GM04504 (cell line): ENCODE measurements around the gene TCF19.
"Not testable (repeated sequence)": the region's sequence is repeated elsewhere in the genome, so short reads cannot be mapped to it uniquely, and the experiment has no call there.

Source experiments
- DNase-seq: peaks from one replicate; pipeline ENCODE4 v3.0.0-alpha.2; 2012; ENCODE audit warnings: low read depth

Gene TCF19

GRCh38 chr6:31183287-31183686 lies 24.9 kb downstream of the TCF19 start:
- DNase-seq, result not testable (repeated sequence)

DNA sequence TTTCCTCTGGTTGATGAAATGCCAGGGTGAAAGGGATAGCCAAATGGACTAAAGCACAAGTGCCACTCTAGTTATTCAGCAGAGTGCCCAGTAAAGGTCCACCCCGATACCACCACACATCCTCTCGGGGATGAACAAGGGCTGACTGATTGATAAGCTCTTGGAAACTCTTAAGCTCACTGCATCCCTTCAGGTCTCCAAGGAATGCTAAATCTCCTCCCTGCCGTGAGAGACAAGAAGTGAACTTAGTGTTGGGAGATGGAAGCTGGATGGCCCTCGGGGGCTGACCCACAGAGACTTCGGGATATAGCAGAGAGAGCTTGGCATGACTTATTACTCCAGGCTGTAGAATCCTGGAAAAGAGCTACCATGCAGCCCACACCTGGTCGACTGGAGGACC lies 25.5 kb downstream of the TCF19 start:
- DNase-seq, result not testable (repeated sequence)

GRCh38 chr6:31185695-31186051 lies 27.3 kb downstream of the TCF19 start:
- DNase-seq, result not testable (repeated sequence)

- DNase-seq, result no peak
These were observed 27.8 kb downstream of the TCF19 start for GRCh38 chr6:31186052-31186734.

DNA sequence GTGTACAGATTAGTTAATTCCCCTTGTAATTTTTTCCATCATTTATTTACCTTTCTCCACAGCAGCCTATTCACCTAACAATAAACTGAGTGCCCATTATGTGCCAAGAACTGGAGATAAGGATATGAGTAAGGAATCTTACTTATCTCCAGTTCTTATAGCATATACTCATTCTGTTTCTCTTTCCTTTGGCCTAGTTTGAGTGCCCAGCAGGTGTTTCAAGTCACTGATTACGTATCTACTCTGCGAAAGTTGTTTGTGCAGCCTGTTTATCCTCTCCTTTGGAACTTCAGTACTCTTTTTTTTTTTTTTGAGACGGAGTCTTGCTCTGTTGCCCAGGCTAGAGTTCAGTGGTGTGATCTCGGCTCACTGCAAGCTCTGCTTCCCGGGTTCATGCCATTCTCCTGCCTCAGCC lies 29.4 kb downstream of the TCF19 start:
- no peak for DNase-seq

DNA sequence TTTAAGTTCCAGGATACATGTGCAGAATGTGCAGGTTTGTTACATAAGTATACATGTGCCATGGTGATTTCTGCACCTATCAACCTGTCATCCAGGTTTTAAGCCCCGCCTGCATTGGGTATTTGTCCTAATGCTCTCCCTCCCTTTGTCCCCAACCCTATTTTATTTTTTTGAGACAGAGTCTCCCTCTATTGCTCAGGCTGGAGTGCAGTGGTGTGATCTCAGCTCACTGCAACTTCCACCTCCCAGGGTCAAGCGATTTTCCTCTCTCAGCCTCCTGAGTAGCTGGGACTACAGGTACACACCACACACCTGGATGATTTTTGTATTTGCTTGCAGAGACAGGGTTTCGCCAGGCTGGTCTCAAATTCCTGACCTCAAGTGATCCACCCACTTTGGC lies 30.8 kb downstream of the TCF19 start:
- not testable (repeated sequence) for DNase-seq

- no peak for DNase-seq
These were observed 32.1 kb downstream of the TCF19 start for GRCh38 chr6:31190488-31190887.

GRCh38 chr6:31192431-31193105 lies 34.2 kb downstream of the TCF19 start:
- peak; percentile 35 for DNase-seq

GRCh38 chr6:31193206-31193605 lies 34.8 kb downstream of the TCF19 start:
- DNase-seq, result no peak

DNA sequence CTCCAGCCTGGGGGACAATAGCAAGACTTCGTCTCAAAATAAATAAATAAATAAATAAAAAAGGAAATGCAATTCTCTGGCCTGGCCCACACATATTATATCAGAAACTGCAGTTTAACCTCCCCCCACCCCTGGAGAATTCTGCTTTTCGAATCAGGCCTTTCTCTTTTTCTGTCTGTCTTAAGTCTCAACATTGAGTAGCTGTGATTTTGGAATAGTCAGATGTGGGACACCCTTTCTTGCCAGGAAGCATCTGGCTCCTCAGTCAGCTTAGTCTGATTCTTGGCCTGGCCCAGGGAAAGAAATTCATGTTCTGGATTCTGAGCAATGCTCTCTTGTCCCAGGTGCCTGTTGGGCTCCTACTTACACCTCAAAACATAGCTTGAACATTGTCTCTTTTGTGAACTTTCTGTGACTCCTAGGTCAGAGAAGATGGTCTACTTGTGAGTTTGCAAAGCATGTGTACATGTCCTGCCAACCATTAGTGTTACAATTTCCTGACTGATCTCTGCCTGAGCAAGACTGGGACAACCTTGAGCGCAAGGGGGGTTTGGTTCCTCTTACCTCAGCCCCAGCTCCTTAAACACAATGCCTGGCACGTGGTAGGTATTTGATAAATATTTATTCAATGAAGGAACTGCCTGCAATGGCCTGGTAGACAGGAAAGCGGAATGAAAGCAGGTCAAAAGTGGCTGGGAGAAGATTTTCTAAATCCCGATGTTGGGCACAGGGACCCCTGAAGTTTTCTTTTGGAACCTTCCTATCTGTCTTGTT lies 35.9 kb downstream of the TCF19 start:
- DNase-seq, result no peak

GRCh38 chr6:31195308-31195979 lies 37.1 kb downstream of the TCF19 start:
- not testable (repeated sequence) for DNase-seq

DNA sequence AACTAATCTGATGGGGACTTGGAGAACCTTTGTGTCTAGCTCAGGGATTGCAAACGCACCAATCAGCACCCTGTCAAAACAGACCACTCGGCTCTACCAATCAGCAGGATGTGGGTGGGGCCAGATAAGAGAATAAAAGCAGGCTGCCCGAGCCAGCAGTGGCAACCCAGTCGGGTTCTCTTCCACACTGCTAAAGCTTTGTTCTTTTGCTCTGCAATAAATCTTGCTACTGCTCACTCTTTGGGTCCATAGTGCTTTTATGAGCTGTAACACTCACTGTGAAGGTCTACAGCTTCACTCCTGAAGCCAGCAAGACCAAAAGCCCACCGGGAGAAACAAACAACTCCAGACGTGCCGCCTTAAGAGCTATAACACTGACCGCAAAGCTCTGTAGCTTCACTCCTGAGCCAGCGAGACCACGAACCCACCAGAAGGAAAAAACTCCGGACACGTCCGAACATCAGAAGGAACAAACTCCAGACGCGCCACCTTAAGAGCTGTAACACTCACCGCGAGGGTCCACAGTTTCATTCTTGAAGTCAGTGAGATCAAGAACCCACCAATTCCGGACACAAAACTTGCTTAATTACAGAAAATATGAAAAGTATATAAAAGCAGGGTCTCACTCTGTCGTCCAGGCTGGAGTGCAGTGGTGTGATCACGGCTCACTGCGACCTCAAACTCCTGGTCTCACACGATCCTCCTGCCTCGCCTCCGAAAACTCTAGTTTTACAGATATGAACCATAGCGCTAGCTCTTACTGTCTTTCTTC lies 38.0 kb downstream of the TCF19 start:
- not testable (repeated sequence) for DNase-seq

GRCh38 chr6:31197559-31198305 lies 39.3 kb downstream of the TCF19 start:
- DNase-seq, result peak; percentile 59

GRCh38 chr6:31199105-31199452 lies 40.7 kb downstream of the TCF19 start:
- DNase-seq, result not testable (repeated sequence)

GRCh38 chr6:31202259-31203166 lies 44.1 kb downstream of the TCF19 start:
- no peak for DNase-seq

- no peak for DNase-seq
These were observed 45.1 kb downstream of the TCF19 start for GRCh38 chr6:31203345-31203979.

GRCh38 chr6:31204751-31205145 lies 46.4 kb downstream of the TCF19 start:
- DNase-seq, result no peak

- no peak for DNase-seq
These were observed 47.2 kb downstream of the TCF19 start for GRCh38 chr6:31205638-31206037.

- no peak for DNase-seq
These were observed 50.1 kb downstream of the TCF19 start for GRCh38 chr6:31208506-31208905.
